Stimulated activated CD4-positive, alpha-beta T cell treated with anti-CD3 and anti-CD28 coated beads, Interleukin-15, amount 100 ng/mL, for 24 hours (primary cell): ENCODE results near the gene THAP11.
A peak's percentile ranks its signal among the peaks of the same experiment; 100 is the strongest.

Source experiments
- DNase-seq: peaks from one replicate; pipeline ENCODE4 v3.0.0-alpha.2; 2020

Gene THAP11

GRCh38 chr16:67841816-67842508 lies at the start of gene THAP11:
Gene THAP11 (plus strand): TSS chr16:67842320. CDS start chr16:67842555, 235 bp downstream.
- DNase-seq = peak; percentile 95

GRCh38 chr16:67796099-67796718 lies 45.9 kb upstream of the THAP11 start:
- DNase-seq = no peak

GRCh38 chr16:67800338-67800926 lies 41.7 kb upstream of the THAP11 start:
- no peak for DNase-seq

DNA sequence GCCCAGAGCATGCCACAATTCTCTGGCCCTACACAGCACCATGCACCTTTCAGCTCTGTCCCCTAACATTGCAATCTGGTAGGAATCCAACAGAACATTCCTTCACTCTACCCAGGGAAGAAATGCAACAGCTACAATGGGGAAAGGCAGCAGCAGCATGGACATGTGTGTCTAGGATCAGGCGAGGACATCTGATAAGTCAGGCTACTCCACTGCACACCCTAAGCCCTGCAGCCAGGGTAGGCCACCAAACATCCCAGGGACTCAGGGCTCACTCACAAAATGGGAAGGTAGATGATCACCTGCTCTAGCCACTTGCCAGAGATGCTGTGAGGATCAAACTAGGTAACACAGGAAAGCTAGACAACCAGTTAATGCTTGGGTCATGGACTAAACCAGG lies 40.9 kb upstream of the THAP11 start:
- no peak for DNase-seq

GRCh38 chr16:67801883-67802282 lies 40.2 kb upstream of the THAP11 start:
- peak; percentile 43 for DNase-seq

DNA sequence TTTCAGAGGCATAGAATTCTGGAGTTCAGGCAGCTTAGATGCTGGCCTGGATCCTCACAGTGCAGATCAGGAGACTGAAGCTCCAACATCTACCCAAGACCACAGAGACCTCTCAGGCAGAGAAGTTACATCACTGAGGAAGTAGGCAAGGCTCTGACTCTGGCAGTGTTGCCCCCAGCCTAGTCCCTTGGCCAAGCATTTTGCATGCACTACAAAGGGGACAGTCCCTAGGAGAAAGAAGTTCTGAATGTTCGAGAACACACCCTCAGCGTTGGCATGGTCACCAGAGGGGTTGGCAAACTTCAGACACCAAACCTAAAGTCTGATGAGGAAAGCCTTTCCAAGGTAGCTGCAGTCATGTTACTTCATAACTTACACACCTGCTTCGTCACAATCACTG lies 38.2 kb upstream of the THAP11 start:
- no peak for DNase-seq

GRCh38 chr16:67804853-67805542 lies 37.1 kb upstream of the THAP11 start:
- DNase-seq = no peak

DNA sequence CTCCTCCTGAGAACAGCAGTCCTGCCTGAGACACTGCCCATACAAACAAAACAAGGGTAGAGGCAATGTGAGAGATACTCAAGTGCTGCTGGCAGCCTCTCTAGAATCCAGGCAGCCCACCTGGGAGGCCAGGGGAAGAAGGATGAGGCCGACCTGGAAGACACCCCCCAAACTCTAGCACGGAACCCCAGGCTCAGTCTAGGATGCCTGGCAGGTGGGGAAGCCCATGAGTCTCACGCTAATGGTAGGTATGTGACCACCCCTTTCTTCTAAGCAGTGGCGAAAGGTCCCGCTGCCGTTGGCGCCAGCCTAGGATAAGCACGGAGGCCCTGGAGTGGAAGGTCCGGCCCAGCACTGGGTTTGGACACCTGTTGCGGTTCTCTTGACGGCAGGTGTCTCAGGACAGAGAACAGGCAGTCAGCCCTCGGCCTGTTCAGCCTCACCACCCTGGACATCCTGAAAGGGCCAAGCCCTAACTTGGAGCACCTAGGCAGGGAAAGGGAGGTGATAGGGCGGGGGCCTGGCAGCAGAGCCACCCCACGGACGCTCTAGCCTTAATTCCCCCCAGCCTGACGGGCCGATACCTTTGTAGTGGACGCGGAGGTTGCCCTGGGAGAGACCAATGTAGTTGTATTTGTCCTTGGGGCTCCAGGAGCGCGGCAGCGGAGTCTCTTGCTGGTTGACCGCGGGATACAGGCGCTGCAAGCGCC lies 36.2 kb upstream of the THAP11 start:
- DNase-seq = no peak

- DNase-seq = peak; percentile 98
These were observed 35.5 kb upstream of the THAP11 start, which contains the start of the genes RANBP10 and TSNAXIP1 for GRCh38 chr16:67806428-67807147. Gene RANBP10 (minus strand): TSS chr16:67806560. CDS start chr16:67806536, 24 bp downstream. Gene TSNAXIP1 (plus strand): TSS chr16:67806889. CDS start chr16:67807150, 261 bp downstream.

DNA sequence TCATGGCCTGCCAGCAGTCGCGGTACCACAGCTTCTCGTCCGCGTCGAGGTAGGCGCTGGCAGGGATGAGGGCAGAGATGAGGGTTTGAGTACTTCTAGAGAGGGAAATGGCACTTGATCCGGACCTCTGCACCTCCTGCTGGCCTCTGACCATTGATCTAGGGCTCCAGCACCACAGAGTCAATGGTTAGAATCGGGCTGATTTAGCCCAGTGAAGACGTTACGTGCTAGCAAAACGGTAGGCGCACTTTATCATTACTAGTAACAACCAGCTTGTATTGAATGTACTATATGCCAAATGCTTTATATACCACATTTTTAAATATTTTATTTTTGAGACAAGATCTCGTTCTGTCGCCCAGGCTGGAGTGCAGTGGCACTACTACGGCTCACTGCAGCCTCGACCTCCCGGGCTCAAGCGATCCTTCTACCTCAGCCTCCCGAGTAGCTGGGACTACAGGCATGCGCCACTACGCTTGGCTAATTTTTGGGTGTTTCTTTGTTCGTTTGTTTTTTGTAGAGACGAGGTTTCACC lies 34.9 kb upstream of the THAP11 start:
- DNase-seq = no peak

- no peak for DNase-seq
These were observed 30.2 kb upstream of the THAP11 start for GRCh38 chr16:67811899-67812298.

GRCh38 chr16:67814567-67814966 lies 27.6 kb upstream of the THAP11 start:
- no peak for DNase-seq

GRCh38 chr16:67820608-67821259 lies 21.4 kb upstream of the THAP11 start:
- DNase-seq = no peak

- DNase-seq = no peak
These were observed 19.6 kb upstream of the THAP11 start for GRCh38 chr16:67822511-67822910.

DNA sequence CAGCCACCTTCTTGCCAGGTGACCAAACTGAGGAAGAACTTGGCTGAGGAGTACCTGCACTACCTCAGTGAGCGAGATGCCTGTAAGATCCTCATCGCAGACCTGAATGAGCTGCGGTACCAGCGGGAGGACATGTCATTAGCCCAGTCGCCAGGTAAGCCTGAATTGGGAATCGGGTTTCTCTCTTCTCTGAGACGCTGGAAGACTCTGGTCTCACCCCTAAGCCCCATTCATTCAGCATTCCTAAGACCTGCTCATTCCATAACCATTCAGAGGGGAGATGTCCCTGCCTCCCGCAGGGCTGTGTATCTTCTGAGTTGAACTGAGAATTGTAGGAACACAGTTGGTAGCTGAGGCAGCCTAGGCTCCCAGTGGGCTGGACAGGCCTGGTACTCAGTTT lies 17.0 kb upstream of the THAP11 start:
- no peak for DNase-seq

DNA sequence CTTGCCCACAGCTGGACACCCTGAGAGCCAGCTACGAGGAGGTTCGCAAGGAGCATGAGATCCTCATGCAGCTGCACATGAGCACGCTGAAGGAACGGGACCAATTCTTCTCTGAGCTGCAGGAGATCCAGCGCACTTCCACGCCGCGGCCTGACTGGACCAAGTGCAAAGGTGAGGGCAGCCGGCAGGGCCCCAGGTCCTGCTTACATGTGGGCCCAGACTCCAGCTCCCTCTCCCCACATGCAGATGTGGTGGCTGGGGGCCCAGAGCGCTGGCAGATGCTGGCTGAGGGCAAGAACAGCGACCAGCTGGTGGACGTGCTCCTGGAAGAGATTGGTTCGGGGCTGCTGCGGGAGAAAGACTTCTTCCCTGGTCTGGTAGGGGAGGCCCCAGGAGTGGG lies 16.2 kb upstream of the THAP11 start:
- no peak for DNase-seq

GRCh38 chr16:67828651-67829050 lies 13.5 kb upstream of the THAP11 start:
- no peak for DNase-seq

DNA sequence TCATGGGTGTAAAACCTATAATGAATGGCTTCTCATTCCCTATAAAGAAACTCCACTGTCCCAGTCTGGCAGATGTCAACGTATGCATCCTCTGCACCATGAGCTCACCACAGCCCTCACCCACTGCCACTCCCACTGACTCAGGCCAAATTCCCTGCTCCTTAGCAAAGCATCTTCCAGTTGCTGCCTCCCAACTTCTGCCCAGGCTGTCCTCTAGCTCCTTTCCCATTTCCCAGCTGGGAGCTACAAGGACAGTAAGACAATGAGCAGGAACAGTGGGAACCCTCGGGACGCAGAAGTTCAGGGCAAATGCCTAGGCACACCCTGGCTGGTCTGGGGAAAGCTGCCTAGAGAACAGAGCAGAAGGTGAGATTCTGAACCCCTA lies 9.1 kb upstream of the THAP11 start:
- peak; percentile 23 for DNase-seq

DNA sequence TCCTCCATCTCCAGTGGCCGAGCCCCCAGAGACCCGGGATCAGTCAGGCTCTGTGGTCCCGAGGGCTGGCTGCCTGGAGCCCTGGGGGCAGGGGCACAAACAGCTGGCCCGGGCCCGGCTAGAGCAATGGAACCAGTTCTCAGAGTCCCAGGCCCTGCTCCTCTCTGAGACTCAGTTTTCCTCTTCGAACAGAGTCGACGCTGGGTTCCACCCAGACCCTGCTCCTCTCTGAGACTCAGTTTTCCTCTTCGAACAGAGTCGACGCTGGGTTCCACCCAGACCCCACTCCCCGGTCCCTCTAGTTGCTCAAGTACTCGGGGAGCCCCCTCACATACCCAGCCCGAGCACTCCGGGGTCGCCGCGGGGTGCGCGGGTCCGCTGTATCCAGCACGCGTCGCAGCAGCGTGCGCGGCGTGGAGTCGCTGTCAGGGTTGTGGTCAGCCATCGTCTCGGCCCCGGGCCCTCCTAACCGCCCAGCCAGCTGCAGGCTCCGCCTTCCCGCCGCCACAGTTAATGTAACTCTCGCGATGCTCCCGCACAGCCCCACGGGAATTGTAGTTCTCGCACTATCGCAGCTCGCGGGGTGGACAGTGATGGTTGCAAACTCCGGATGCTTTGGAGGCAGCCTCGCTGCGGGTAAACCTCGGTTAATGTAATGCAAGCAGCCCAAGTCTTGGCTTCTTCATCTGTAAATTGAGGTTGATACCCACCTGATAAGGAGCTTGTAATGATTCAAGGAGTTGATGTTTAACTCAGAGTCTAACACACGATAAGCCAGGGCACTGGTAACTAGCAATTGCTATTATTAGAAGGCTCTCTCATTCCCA lies 8.5 kb upstream of the THAP11 start:
- peak; percentile 96 for DNase-seq

- no peak for DNase-seq
These were observed 7.9 kb upstream of the THAP11 start for GRCh38 chr16:67834242-67834614.
